Peyer's patch (tissue), 4 donors: Measurements from ENCODE around the gene PHYKPL. TPM values are rescaled to one million over a fixed set of nuclear protein-coding genes. Genes with fewer than 3 reads are reported as not detected.

ENCODE experiments used
- DNase-seq, 3 donors: peaks; one replicate each; pipeline ENCODE4 v3.0.0-alpha.2; 2017 to 2019
- H3K27ac ChIP-seq, 4 donors: fragments of 200-600 bp; sonication (generic); one replicate each; pipeline ENCODE4 v1.5.1; 2016 to 2019
- H3K27me3 ChIP-seq, 2 donors: fragments of 200-600 bp; sonication (generic); one replicate each; pipeline ENCODE4 v1.5.1; 2019
- H3K36me3 ChIP-seq, 3 donors: fragments of 200-600 bp; sonication (generic); one replicate each; pipeline ENCODE4 v1.5.1; 2016 to 2019
- H3K4me1 ChIP-seq, 4 donors: fragments of 200-600 bp; sonication (generic); one replicate each; pipeline ENCODE4 v1.5.1; 2016 to 2019
- H3K4me3 ChIP-seq, 4 donors: fragments of 200-600 bp; sonication (generic); 1 replicate in 3 of 4; 2 replicates in 1 of 4; pipeline ENCODE4 v1.5.1; 2016 to 2019; ENCODE audit warnings: mild to moderate bottlenecking in 1 of 4
- H3K9me3 ChIP-seq, 4 donors: fragments of 200-600 bp; sonication (generic); one replicate each; pipeline ENCODE4 v1.5.1; 2016 to 2019; ENCODE audit warnings: mild to moderate bottlenecking in 1 of 4
- CTCF ChIP-seq, 6 experiments: fragments of 450-650 bp in 4 of 6; fragments of 200-600 bp in 2 of 6; sonication (generic) in 1 of 6; IDR thresholded peaks; one replicate each; pipeline ENCODE4 v1.5.1; 2017 to 2019; ENCODE audit warnings: antibody characterized with exemption in 6 of 6, mild to moderate bottlenecking in 3 of 6, moderate library complexity in 1 of 6
- POLR2A ChIP-seq, 2 donors: fragments of 450-650 bp; IDR thresholded peaks; one replicate each; pipeline ENCODE4 v1.5.1; 2017; ENCODE audit warnings: antibody characterized with exemption in 2 of 2, mild to moderate bottlenecking in 2 of 2, moderate library complexity in 2 of 2
- total RNA-seq, 4 donors: library from RNA; depleted of rRNA; stranded (reverse); fragments of >200 nt; gene quantifications; one replicate each; pipeline ENCODE4 v1.1.0, GENCODE V29; 2016

Gene PHYKPL
- total RNA-seq, 4 donors from 2014 or later, result 180 to 441 (median 280) TPM

- DNase-seq, result no peak
- Histone ChIP-seq H3K27me3 (no peaks in the 10 kb centered on the region), H3K27ac (no peak overlapping the region), H3K4me1 (peaks cover 0 to 54% (median 18%) of the 10 kb centered on the region in 4 donors), H3K4me3 (no peak overlapping the region), H3K9me3 (no peaks in the 10 kb centered on the region), H3K36me3 (peaks cover 0 to 75% (median 0%) of the 10 kb centered on the region in 3 donors)
- TF ChIP-seq CTCF (IDR thresholded peaks at IDR 0.05) (no peak), POLR2A (IDR thresholded peaks at IDR 0.05) (no peak)
These were observed 14.3 kb downstream of the PHYKPL start for GRCh38 chr5:178218237-178218776.

DNA sequence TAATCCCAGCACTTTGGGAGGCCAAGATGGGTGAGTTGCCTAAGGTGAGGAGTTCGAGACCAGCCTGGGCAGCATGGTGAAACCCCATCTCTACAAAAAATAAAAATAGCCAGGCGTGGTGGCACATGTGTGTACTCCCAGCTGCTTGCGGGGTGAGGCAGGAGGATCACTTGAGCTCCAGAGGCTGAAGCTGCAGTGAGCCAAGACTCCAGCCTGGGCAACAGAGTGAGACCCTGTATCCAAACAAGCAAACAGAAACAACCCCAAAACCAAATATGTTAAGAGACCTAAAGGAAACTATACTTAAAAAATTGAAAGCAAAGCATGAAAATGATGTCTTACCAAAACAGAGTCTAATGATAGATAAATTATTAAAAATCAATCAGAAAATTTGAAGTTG, 15.8 kb downstream of the PHYKPL start:
- no peak overlapping the region for H3K4me3 ChIP-seq
- DNase-seq, result no peak
- H3K9me3 ChIP-seq, result no peaks in the 10 kb centered on the region
- H3K4me1 ChIP-seq, result peaks cover 0 to 51% (median 23%) of the 10 kb centered on the region in 4 donors
- H3K27ac ChIP-seq, result peak overlapping the region in 3 of 4 donors; percentile 72 to 99 (median 80)
- no peaks in the 10 kb centered on the region for H3K27me3 ChIP-seq
- peaks cover 0 to 76% (median 0%) of the 10 kb centered on the region in 3 donors for H3K36me3 ChIP-seq
- no peak for TF ChIP-seq POLR2A (IDR thresholded peaks at IDR 0.05)
- TF ChIP-seq CTCF (IDR thresholded peaks at IDR 0.05), result no peak

- DNase-seq, result peak in 1 of 3 donors; percentile 53
- H3K27ac ChIP-seq, result peak overlapping the region; percentile 38 to 99 (median 76)
- no peak overlapping the region for H3K4me3 ChIP-seq
- peaks cover 0 to 52% (median 23%) of the 10 kb centered on the region in 4 donors for H3K4me1 ChIP-seq
- peaks cover 0 to 76% (median 0%) of the 10 kb centered on the region in 3 donors for H3K36me3 ChIP-seq
- no peaks in the 10 kb centered on the region for H3K27me3 ChIP-seq
- no peaks in the 10 kb centered on the region for H3K9me3 ChIP-seq
- TF ChIP-seq CTCF (IDR thresholded peaks at IDR 0.05) (no peak), POLR2A (IDR thresholded peaks at IDR 0.05) (no peak)
These were observed 16.5 kb downstream of the PHYKPL start for GRCh38 chr5:178216088-178216534.

DNA sequence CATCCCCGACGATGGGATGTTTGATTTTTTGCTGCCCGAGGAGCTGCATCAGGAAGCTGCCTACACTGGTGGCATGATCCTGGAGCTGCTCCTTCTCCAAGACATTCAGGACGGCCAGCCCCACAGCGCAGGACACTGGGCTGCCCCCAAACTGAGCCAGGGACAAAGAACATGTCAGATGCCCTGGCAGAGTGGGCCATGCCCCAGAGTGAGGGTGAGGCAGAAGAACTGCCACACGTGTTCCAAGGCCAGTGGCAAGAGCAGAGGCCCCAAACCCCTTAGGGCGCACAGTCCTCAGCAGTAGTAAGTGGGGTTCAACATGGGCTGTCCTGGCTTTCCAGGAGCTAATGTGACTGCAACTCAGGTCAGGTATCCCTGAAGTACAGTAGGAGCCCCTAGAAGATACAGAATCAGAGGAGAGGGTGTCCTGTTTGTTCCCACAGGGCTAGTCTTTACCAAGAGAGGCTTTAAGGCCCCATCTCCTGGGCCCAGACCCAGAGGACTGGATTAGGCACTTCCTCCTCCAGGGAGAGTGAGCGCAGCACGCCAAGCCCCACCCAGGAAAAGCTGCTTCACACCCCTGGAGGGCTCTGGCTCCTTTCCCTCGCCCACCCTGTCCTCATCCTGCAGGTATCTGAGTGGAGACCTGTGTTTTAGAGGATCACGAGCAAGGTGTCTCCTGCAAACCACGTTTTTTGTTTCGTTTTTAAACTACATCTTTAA, 17.2 kb downstream of the PHYKPL start:
- Histone ChIP-seq H3K27me3 (no peaks in the 10 kb centered on the region), H3K9me3 (no peaks in the 10 kb centered on the region), H3K27ac (peak overlapping the region in 3 of 4 donors; percentile 72 to 99 (median 80)), H3K4me1 (peaks cover 0 to 53% (median 23%) of the 10 kb centered on the region in 4 donors), H3K4me3 (no peak overlapping the region), H3K36me3 (peaks cover 0 to 77% (median 0%) of the 10 kb centered on the region in 3 donors)
- TF ChIP-seq CTCF (IDR thresholded peaks at IDR 0.05) (no peak), POLR2A (IDR thresholded peaks at IDR 0.05) (no peak)
- peak in 1 of 3 donors; percentile 63 for DNase-seq

DNA sequence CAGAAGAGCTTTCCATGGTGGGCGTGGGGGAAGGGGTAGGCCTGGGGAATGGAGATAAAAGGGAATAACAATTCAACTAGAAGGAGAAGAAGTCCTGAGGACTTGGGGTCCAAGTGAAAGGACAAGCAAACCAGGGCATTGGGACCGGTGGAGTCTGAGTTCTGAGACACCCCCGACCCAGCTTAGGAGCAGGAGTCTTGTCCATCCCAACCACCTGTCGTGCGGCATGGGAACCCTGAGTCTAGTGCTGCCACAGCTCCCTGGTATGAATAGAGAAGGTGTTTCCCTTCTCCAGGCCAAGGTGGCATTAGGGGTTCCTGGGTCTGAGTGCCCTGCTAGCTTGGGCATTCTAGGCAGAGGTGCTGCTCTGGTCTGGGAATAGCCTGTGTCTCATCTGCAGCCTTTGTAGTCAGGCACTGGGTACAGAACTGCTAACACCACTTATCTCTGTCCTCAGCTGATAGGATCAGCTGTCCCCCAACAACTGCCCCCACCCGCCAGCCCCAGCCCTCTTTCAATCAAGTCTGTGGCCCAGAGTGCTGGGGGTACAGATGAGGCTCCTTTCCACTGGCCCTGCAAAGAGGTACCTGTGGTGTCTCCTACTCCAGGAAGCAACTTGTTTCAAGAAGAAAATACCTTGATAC, 18.3 kb downstream of the PHYKPL start:
- peak overlapping the region in 3 of 4 donors; percentile 72 to 99 (median 80) for H3K27ac ChIP-seq
- DNase-seq, result no peak
- H3K27me3 ChIP-seq, result no peaks in the 10 kb centered on the region
- H3K4me1 ChIP-seq, result peaks cover 0 to 62% (median 23%) of the 10 kb centered on the region in 4 donors
- H3K9me3 ChIP-seq, result no peaks in the 10 kb centered on the region
- H3K36me3 ChIP-seq, result peaks cover 0 to 77% (median 0%) of the 10 kb centered on the region in 3 donors
- H3K4me3 ChIP-seq, result no peak overlapping the region
- no peak for TF ChIP-seq POLR2A (IDR thresholded peaks at IDR 0.05)
- TF ChIP-seq CTCF (IDR thresholded peaks at IDR 0.05), result no peak
